ENCODE data around the gene SYT12.

The SYT12 gene

GRCh38 chr11:67058506-67058905 is 35.6 kb downstream of the SYT12 start:
- DNase-seq, result no peak

GRCh38 chr11:67059671-67060070 is 36.7 kb downstream of the SYT12 start:
- DNase-seq, result no peak

GRCh38 chr11:67060111-67060522 is 37.2 kb downstream of the SYT12 start:
- no peak for DNase-seq

- no peak for DNase-seq
Measured at GRCh38 chr11:67062526-67063373, 39.8 kb downstream of the SYT12 start.

- no peak for DNase-seq
Measured at GRCh38 chr11:67066333-67066709, 43.4 kb downstream of the SYT12 start.

GRCh38 chr11:67071420-67072284 is 48.7 kb downstream of the SYT12 start:
- DNase-seq, result no peak

GRCh38 chr11:67072295-67072694 is 49.4 kb downstream of the SYT12 start:
- DNase-seq, result no peak

- no peak for DNase-seq
Measured at GRCh38 chr11:67073908-67074307, 51.0 kb downstream of the SYT12 start.

- no peak for DNase-seq
Measured at GRCh38 chr11:67076202-67076601, 53.3 kb downstream of the SYT12 start.

- no peak for DNase-seq
Measured at GRCh38 chr11:67079065-67079705, 56.3 kb downstream of the SYT12 start.

GRCh38 chr11:67082071-67082791 is 59.3 kb downstream of the SYT12 start:
- no peak for DNase-seq

GRCh38 chr11:67083786-67084366 is 60.9 kb downstream of the SYT12 start:
- no peak for DNase-seq

GRCh38 chr11:67085617-67086016 is 62.7 kb downstream of the SYT12 start:
- DNase-seq, result no peak

GRCh38 chr11:67090717-67091116 is 67.8 kb downstream of the SYT12 start:
- DNase-seq, result no peak

- no peak for DNase-seq
Measured at GRCh38 chr11:67095214-67095507, 72.2 kb downstream of the SYT12 start.

GRCh38 chr11:67098799-67099429 is 76.0 kb downstream of the SYT12 start:
- DNase-seq, result no peak

- DNase-seq, result no peak
Measured at GRCh38 chr11:67099831-67100324, 76.9 kb downstream of the SYT12 start.
